COR-L47 (cell line): ENCODE measurements around the gene AKAIN1.

Experiments used
- DNase-seq: peaks from one replicate; lab custom pipeline; 2025; lab: John Stamatoyannopoulos, UW

Gene AKAIN1

GRCh38 chr18:5197032-5197434 is at the start of gene AKAIN1:
Gene AKAIN1 (minus strand): TSS chr18:5197257. CDS start chr18:5197053, 204 bp downstream.
- DNase-seq: peak; percentile 10

GRCh38 chr18:5244941-5245340 is 47.9 kb upstream of the AKAIN1 start:
- DNase-seq: no peak

DNA sequence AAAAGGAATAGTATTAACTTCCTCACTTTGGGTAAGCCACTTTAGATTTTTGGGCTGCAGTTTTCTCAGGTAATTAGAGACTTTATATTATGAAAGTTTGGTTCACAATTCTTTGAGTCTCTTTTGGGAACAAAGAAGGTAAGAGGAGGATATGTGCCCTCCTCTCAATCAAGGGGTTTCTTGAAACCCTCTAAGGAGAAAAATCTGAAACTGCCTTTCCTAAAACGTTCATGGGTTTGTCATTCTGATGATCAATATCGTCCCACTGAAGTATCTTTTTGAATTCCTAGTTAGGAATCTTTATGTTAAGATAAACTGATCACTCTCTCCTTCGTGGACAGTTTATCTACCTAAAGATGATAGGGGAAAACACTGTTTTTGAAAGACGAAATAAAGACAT is 42.4 kb upstream of the AKAIN1 start:
- DNase-seq: no peak

GRCh38 chr18:5238371-5238976 is 41.4 kb upstream of the AKAIN1 start:
- DNase-seq: peak; percentile 41

DNA sequence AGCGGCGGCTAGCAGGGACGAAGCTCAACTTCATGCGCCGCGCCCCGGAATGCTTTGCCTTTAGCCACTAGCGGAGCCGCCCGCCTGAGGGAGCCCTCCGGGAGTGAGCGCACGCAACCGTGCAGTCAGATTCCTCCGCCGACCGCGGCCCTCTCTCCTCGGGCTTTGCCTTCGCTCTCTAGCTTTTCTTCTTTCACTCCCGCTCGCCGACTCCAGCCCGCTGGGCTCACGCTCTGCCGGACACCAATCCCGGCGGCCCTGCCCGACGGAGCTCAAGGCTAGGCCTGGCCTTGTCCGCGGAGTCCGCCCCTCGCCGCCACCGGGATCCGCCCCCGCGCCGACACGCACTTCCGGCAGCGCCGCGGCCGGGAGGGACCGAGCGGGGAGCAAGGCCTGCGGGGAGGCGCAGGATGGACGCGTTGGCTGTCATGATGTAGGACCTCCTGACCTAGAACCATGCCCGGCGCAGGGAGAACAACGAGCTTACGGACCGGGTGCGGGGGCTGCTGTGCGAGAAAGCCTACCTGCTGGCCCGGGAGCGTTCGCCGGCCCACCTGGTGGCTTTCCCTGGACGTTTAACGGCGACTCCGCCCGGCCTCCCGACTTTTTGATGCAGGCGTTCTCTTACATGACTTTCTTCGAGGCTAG is 40.8 kb upstream of the AKAIN1 start:
- peak; percentile 94 for DNase-seq

- DNase-seq: peak; percentile 83
Observed at GRCh38 chr18:5237083-5237722, 40.1 kb upstream of the AKAIN1 start.

- DNase-seq: no peak
Observed at GRCh38 chr18:5214583-5215351, 17.7 kb upstream of the AKAIN1 start.

DNA sequence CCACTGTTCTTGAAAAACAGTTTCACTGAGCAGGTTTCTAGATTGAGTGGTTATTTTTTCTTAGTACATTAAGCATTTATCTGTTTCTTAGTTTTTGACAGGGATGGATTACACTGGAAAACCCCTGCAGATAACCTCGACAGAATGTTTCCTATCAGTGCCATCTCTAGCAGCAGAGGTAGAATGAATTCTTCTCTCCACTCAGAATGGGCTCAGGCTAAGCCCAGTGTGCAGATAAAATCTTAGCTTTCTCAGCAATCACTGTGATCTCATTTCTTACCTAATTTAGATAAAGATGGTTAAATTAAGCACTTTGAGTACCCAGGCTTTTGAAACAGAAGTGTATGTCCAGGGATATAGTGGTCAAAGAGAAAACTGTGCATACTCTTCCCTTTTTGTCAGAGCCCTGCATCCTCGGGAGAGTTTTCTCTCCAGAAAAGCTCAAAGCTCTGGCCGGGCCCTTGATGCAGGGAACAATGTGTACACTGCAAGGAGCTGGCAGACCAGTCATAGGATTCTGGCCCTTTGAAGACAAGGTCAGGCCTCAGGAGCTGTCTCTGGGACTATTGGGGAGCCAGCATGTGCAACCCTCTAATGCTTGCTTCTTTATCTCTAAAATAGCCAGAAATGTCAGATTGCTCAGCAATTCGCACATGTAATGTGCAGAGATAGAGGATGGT is 10.6 kb upstream of the AKAIN1 start:
- DNase-seq: no peak

- no peak for DNase-seq
Observed at GRCh38 chr18:5198311-5198710, 1.3 kb upstream of the AKAIN1 start.

- no peak for DNase-seq
Observed at GRCh38 chr18:5197461-5197860, 404 bp upstream of the AKAIN1 start.

GRCh38 chr18:5196253-5197031 is 615 bp downstream of the AKAIN1 start:
- no peak for DNase-seq

GRCh38 chr18:5195656-5196055 is 1.4 kb downstream of the AKAIN1 start:
- DNase-seq: no peak

- DNase-seq: no peak
Observed at GRCh38 chr18:5180254-5180653, 16.8 kb downstream of the AKAIN1 start.

DNA sequence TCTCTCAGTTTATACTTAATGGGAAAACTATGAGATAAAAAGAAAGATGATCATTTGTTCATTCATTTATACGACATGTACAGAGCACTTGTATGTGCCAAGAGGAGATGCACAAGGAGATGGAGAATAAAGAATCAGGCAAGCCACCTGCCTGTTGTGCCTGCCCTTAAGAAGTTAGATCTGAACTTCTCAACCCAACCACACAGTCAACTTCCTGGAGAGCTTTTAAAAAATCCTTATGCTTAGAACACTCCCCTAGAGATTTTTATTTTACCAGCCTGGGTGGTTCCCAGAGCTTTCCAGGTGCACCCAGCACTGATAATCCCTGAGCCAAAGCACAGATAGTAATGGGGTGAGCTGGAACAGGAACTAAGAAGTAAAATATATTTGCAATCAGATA is 18.5 kb downstream of the AKAIN1 start:
- no peak for DNase-seq

GRCh38 chr18:5175378-5175777 is 21.7 kb downstream of the AKAIN1 start:
- no peak for DNase-seq

GRCh38 chr18:5173646-5174045 is 23.4 kb downstream of the AKAIN1 start:
- no peak for DNase-seq

- no peak for DNase-seq
Observed at GRCh38 chr18:5173236-5173635, 23.8 kb downstream of the AKAIN1 start.

DNA sequence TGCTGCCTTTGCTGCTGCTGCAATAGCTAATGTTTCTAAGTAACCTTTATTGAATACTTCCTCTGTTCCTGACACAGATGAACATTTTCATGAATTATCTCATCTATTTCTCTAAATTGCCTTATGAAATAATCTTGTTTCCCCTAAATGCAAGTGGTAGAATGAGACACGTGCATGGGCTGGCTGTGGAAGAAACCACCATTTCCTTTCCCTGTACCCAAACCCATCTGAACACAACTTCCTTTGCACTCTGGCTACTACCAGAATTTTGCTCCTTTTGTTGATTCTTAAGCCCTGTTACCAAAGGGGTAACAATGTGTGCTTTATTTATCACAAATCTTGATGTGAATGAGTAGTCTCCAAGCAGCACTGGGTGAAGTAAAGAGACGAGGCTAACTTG is 29.2 kb downstream of the AKAIN1 start:
- no peak for DNase-seq

GRCh38 chr18:5166606-5167280 is 30.3 kb downstream of the AKAIN1 start:
- no peak for DNase-seq

- no peak for DNase-seq
Observed at GRCh38 chr18:5164903-5165302, 32.2 kb downstream of the AKAIN1 start.

DNA sequence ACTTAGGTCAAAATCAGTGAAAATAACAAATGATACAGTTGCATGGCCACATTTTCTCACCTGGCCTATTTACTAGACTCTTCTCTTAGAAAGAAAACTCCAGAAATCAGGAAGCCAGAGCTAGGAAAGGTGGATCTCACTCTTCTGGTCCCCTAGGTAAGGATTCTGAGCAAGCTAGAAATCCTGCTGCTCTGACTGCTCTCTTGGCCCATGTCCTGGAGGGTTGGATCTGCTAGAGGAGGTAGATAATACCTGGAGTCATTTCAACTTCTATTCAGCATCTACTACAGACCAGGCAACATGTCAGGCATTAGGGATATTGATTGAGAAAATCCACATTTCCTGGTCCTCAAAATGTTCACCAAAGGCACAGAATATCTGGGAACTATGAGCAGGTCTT is 34.9 kb downstream of the AKAIN1 start:
- no peak for DNase-seq
